Measurements from ENCODE around the gene NUCB2.
A peak's percentile ranks its signal among the peaks of the same experiment; 100 is the strongest.

Gene NUCB2

DNA sequence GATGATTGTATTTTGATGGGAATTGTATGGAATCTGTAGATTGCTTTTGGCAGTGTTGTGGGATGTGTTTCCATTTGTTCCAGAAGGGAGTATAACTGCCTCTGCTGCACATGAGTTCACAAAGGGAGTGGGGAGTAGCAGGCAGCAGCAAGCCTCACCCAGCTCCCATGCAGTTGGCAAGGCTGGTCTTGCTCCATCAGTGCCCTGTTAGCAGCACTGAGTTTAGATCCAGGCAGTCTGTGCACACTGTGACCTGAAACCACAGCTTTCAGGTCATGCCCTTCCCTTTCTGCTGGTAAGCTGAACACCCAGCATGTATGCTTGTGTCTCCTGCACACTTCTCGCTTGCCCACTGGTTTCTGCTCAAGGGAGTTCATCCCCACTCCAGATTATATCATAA, 3.7 kb upstream of the NUCB2 start:
- DNase-seq: no peak

DNA sequence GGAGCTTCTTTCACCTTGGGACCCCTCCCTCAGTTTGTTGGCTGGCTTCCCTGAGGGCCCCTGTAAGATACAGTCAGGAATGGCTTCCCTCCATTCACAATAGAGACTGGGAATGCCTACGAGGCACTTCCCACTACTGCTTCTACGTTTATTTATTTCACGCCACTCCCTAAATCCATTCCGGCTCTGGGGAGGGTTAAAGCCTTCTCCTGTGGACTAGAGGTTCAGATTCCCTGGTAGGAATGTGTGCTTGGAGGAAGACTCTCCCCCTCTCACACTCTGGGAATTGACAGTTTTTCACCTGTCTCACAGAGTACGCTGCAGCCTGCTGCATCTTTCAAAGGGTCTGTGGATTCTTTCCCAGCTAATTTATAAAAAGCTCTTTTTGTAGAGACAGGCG, 3.3 kb upstream of the NUCB2 start:
- DNase-seq: no peak

DNA sequence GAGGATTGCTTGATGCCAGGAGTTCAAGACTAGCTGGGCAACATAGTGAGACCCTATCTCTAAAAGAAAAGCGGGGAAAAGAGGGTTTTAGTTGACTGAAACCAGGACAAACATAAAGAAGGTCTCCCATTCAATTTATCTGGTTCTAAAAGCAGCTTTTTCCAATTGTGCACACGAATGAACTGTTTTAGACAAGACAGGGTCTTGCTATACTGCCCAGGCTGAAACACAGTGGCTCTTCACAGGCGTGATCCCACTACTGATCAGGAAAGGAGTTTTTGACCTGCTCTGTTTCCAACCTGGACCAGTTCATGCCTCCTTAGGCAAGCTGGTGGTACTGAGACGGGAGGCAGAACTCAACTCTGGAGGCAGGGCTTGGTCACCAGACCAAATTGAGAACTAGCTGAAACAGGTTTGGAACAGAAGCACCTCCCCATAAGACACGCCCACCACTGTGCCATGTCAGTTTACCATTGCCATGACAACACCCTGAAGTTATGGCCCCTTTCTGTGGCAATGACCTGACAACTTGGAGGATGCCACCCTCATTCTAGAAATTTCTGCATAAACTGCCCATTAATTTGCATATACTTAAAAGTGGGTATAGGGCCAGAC, 2.8 kb upstream of the NUCB2 start:
- DNase-seq: no peak

DNA sequence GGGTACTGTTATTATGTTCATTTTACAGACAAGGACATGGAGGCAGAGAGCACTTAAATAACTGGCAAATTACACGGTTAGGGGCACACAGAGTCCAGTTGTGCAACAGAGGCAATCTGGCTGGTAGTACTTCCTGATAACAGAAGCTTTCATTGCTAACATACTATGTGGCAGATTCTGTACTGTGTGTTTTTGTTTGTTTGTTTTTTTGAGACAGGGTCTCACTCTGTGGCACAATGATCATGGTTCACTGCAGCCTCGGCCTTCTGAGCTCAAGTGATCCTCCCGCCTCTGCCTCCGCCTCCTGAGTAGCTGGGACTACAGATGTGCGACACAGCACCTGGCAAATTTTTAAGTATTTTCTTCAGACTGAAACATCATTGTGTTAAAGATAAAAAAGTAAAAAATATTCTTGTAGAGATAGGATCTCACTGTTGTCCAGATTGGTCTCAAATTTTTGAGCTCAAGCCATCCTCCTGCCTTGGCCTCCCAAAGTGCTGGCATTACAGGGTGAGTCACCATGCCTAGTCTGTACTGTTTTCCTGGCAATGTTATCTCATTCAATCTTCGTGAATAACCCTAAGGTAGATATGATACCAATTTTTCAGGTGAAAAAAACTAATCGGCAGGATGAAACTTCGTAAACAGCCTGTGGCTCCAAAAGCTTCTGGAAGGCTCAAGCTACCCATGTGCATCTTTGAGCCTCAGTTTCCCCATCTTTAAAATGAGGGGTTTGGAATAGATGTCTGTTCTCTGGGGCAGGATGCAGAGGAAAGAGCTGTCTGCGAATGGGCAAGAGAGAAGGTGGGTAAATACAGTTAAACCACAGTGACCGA, 921 bp upstream of the NUCB2 start:
- no peak for DNase-seq

DNA sequence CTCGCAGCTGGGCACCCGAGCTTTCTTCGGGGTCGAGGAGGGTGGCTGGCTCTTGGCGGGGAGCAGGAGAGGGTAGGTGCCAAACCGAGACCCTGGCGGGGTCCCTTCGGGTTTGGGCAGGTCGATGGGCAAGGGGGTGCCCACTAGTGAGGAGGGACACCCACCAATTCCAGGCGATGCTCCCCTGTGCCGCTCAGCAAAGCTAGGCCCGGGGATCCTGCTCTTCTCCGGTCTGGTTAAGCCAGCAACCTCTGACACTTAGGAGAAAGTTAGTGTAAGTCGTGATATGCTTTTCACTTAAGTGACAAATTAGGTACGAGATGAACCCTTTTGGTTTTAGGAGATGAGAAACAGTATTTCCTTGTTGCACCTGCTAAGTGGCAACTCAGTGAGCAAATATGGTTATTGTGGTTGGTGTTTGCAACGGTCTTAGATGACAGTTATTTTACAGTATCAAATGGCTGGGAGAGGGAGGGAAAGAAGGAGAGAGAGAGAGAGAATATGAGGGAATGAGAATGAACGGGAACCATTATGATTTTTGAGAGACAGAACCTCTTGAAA, 565 bp downstream of the NUCB2 start:
- DNase-seq: no peak

DNA sequence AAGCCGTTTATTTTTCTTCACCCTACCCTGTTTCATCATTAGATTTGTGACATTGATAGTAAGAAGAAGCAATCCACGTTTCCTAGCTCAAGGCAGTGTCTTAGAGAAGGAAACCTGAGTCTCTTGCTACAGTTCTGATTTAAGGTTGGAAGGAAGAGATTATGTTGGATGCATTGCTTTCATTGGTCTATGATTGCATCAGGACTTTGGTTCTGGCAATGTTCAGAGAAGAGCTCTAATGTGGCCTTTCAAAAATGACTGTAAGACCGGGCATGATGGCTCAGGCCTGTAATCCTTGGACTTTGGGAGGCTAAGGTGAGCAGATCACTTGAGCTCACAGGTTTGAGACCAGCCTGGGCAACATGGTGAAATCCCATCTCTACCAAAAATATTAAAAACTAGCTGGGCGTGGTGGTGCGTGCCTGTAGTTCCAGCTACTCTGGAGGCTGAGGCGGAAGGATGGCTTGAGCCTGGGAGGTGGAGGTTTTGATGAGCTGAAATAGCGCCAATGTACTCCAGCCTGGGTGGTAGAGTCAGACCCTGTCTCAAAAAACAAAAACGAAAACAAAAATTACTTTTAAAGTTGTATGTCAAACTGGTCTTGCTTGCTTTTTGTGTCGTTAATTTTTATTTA, 4.1 kb downstream of the NUCB2 start:
- no peak for DNase-seq

DNA sequence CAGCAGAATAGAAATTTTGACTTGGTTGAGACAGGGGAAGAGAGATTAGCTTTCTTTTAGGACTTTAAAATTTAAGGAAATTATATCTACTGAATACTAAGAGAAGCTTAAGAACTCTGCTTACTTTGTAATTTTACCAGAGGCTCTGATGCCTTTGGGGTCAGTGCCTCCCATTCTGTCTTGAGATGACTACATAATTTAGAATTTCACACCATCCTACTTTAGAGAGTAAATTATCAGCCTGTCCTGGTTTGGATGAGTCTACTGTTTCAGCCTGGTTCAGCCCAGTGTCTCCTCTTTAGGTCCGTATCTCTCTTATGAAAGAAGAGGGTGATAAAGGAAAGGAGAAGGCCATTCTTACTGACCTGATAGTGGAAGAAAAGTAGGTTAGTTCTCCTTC, 9.8 kb downstream of the NUCB2 start:
- DNase-seq: no peak

DNA sequence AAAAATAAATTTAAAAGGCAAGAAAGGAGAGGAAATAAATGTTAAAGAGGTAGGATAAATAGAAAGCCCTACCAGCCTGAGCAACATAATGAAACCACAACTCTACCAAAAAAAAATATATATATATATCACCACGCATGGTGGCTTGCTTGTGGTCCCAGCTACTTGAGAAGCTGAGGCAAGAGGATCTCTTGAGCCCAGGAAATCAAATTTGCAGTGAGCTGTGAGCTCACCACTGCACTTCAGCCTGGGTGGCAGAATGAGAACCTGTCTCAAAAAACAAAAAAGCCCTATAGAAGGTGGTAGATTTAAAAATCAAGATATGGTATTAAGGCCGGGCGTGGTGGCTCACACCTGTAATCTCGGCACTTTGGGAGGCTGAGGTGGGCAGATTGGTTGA, 10.5 kb downstream of the NUCB2 start:
- DNase-seq: no peak

DNA sequence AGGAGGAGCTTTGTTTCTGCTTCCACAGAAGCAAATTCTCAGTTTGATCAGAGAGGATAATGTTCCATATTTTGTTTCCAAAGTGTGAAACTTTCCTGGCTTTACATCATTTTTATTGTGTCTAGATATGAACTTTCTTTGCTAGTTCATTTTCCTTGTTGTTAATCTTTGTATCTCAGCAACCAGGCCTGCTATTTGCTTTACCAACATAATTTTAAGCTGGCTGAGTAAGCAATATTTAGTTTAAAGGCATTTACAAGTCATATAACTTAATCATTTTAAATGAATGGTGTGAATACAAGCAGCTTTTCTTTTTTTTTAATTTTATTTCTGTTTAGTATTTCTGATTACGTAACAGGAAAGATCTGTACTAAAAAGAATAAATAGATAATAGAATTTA, 15.2 kb downstream of the NUCB2 start:
- DNase-seq: no peak

DNA sequence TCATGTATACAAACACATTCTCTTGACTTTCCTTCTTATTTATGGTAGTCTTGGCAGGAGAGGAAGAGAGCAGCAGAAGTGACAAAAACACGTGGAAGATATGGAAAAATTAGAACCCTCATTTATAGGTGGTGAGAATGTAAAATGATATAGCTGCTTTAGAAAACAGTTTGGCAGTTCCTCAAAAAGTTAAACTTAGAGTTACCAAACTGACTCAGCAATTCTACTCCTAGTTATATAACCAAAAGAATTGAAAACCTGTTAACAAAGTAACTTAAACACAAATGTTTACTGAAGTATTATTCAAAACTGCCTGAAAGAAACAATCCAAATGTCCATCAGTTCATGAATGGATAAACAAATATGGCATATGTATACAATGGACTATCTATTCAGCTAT, 16.8 kb downstream of the NUCB2 start:
- DNase-seq: no peak

DNA sequence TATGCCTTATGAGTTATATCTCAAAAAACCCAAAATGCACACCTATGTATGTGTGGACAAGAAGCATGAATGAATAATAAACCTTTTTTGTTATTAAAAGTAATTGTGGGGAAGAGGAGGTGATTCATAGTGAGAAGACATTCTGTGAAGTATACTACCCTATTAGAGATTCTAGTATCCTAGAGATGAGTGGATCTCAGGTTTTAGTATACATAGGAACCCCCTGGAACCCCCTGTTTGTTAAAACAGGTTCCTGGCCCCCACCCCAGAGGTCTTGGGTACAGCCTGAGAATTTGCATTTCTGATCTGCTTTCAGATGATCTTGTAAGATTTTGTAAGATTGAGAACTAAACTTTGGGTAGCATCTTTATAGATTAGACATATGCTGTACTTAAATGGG, 17.5 kb downstream of the NUCB2 start:
- no peak for DNase-seq

DNA sequence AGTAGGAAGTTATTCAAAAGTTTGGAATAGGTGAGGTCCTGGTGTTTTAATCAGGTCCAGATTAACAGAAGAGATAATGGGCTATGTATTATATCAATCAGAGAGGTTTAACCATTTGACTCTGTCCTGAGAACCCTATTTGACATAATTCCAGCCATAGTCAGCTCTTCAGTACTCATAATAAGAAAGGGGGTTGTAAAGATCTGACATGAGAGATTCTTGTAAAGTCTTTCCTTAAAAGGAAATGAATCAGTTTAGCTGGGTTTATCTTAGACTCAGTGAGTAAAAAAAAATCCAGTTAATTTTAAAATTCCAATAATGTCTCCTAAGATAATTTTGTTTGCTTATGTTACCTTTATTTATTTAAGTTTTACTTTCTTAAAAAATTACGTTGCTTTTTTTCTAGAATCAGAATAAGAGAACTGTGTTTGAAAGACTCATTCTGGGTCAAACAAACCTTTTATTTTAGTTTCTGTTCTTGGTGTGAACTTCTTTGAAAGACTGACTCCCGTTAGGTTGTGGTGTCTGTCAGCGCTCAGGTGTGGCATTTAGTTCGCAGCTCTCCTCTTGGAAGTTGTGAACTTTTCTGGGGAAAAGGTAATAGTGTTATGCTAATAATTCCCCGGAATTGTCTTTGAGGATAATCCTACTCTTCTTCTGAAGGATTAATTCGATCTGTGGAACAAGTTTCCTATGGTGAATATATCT, 20.5 kb downstream of the NUCB2 start:
- DNase-seq: no peak

DNA sequence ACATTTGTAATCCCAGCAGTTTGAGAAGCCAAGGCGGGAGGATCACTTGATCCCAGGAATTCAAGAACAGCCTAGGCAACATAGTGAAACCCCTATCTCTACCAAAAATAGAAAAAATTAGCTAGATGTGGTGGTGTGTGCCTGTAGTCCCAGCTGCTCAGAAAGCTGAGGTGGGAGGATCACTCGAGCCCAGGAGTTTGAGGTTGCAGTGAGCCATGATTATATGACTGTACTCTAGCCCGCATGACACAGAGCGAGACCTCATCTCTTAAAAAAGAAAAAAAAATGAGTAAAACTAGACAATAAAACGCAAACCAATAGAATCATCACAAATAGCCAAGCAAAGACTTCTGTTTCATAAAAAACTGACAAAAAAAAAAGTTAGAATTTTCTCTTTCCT, 21.8 kb downstream of the NUCB2 start:
- no peak for DNase-seq

DNA sequence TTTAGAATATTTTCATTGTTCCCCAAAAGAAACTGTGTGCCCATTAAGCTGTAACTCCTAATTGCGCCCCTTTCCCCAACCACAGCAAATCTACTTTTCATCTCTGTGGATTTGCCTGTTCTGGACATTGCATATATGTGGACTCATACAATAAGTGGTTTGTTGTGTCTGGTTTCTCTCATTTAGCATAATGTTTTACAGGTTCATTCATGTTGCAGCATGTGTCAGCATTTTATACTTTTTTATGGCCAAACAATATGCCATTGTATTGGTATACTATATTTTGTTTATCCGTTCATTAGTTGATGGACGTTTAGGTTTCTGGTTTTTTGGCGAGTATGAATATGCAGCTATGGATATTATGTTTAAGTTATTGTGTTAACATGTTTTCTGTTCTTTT, 23.8 kb downstream of the NUCB2 start:
- DNase-seq: no peak

DNA sequence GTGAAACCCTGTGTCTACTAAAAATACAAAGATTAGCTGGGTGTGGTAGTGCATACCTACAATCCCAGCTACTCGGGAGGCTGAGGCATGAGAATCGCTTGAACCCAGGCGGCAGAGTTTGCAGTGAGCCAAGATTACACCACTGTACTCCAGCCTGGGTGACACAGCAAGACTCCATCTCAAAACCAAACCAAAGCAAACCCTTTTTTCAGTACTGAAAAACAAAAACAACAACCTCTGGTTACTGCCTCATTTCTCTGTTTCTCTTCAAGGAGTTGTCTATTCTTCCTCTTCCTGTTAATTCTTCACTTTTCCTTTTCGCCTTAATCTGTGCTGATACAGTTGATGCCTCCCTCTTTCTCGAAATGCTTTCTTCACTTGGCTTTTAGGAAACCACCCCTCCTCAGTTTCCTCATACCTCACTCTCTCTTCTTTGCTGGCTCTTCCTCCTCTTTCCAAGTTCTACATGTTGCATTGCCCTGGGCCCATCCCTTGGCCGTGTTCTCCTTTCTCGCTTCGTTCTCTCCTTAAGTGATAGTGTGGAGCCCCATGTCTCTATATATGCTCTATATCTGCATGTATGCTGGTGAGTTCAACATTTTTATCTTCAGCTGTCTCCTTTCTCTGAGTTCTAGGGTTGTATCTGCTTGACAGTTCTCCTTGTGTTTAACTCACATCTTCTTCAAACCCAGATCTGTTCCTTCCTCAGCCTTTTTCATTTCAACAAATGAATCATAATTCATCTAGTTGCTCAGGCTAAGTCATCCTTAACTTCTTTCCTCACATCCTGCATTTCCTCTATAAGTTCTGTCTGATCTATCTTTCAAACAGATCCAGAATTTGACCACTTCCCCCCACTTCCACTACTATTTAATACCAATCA, 37.1 kb downstream of the NUCB2 start:
- DNase-seq: no peak

DNA sequence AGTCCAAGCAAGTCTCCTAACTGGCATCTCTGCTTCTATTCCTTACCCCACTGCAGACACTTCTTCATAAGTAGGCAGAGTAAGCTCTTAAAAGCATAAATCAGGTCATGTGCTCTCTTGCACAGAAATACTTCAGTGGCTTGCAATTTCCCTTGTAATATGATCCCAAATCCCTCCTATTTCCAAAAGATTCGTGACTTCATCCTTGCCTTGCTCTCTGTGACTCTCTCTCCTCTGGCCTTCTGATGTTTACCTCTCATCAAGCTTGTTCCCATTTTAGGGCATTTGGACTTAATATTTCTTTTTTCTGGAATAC, 37.7 kb downstream of the NUCB2 start:
- peak; percentile 26 for DNase-seq

DNA sequence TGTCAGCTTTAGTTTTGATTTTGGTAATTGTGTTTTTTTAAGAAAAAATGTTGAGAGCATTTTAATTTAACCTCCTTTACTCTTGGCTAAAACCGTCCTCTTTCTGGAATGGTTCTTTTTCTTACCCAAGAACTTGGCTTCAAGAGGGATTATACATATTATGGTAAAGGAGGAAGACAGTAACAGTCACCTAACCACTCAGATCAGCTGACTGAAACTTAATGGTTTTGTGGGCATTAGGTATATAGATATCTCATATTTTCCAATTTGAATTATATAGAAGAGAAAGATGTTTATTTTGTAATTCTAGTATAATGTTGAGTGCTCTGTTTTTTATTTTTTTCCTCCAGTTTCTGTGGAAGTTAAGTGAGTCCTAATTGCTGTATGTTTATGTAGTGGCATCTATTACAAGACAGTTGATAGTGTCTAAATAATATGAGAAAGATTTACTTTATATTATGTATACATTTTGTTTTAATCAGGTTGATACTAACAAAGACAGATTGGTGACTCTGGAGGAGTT, 38.4 kb downstream of the NUCB2 start:
- DNase-seq: no peak

DNA sequence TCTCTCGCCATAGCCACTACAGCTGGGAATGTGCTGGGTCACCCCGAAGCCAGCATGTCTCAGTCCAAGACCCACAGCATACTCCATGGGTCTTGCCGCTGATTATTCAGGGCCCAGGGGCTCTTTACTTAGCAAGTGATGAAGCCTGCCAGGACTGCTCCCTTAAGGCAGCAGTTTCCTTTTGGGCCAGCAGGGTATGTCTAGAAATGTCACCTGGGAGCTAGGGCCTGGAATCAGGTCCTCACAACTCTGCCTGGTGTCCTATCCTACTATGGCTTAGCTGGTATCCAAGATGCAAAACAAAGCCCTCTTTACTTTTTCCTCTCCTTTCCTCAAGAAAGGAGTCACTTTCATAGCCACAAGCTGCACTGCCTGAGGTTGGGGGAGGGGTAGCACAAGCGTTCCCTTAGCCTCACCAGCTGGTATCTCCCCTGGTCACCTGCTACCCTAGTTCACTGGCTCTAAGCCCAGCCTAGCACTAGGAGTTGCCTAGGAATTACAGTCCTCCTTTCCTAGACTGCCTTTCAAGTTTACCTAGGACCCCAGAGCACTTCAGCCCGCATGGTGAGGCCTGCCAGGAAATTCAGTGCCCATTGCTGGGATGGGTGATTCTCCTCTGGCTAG, 52.4 kb downstream of the NUCB2 start:
- DNase-seq: no peak

DNA sequence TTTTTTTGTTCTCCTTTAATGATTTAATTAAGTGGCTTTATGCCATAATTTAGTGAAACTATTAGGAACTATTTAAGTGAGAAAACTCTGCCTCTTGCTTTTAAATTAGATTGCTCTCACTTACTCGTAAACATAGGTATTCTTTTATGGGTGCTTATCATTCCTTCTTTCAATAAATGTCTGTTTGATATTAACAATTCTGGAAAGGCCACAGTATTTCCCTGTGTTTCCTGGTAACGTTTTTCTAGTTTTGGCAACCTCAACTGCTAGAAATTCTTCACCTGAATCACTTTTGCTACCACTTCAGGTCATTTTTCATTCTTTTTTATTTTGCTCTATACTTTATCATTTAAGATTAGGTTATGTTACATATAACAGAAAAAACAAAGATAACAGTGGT, 55.1 kb downstream of the NUCB2 start:
- DNase-seq: no peak

DNA sequence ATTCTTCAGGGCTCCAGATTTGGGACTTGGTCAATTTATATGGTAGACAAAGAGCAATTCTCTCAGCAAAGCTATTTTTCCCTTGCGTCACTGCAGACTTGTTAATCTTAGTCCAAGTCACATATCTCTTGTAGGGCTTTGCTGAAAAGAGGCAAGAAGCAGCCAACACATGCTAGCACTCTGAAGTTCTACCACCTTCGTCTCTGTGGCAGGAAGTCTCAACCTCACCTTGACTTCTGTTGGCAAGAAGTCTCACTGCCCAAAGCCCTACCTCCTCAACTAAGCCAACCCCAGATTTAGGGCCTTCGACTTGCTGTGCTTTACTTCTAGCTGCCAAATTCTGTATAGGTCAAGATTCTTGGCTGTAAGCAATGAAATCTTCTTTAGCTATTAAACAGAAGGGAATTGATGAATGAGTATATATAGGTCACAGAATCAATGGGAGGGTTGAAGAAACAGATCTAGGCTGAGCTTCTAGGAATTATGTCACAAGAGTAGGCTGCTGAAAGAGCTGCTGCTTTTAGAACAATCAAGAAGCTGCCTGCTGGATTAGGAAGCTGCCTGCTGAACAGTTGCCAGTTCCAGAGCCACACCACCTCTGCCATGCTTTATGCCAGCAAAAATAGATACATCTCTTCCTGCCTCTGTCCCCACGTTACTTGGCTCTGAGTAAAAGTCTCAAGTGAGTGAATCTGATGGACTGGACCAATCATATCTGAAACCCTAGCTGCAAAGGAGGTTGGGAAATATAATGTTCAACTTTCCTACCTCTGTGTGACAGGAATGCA, 57.5 kb downstream of the NUCB2 start:
- DNase-seq: no peak

DNA sequence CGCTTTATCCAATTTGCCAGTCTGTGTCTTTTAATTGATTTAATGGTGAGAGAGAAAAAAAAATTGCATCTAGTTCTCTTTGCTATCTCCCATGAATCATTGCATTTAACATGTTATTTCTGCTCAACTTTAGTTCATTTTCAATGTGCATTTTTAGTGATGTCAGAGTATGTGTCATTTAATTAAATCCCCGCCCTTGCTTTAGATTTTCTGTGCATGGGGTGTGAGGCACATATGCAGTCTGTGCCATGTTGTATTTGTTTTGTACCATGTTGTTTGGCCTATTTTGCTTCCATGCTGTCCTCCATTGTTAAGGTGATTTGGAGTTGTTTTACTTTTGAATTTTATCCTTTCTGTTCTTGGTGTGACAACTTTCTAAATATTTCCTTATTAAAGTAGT, 66.7 kb downstream of the NUCB2 start:
- no peak for DNase-seq
